ENCODE measurements around the gene MGAT5. TPM values are rescaled to one million over a fixed set of nuclear protein-coding genes. Genes with fewer than 3 reads are reported as not detected.

MGAT5 gene
- total RNA-seq, 1 donor from 2014 or later, result 98.7 TPM

GRCh38 chr2:134231301-134231964, 22.4 kb upstream of the MGAT5 start:
- peaks cover 78% of the 10 kb centered on the region for H3K4me1 ChIP-seq
- no peak for DNase-seq
- intact Hi-C loops (cut with micrococcal nuclease), result no loop called here
- H3K27ac ChIP-seq (replicated peaks), result peak overlapping the region; percentile 19
- no peaks in the 10 kb centered on the region for H3K36me3 ChIP-seq
- TF ChIP-seq CTCF (IDR thresholded peaks at IDR 0.05; ENCODE audit: borderline replicate concordance), result no peak
- peaks cover 13% of the 10 kb centered on the region for H3K9me3 ChIP-seq (replicated peaks)
- no peaks in the 10 kb centered on the region for H3K27me3 ChIP-seq (ENCODE audit: low read depth)
- no peak overlapping the region for H3K4me3 ChIP-seq

GRCh38 chr2:134231965-134232340, 21.9 kb upstream of the MGAT5 start:
- peak overlapping the region; percentile 19 for H3K27ac ChIP-seq (replicated peaks)
- no peak overlapping the region for H3K4me3 ChIP-seq
- H3K4me1 ChIP-seq, result peaks cover 73% of the 10 kb centered on the region
- intact Hi-C loops (cut with micrococcal nuclease), result no loop called here
- no peaks in the 10 kb centered on the region for H3K27me3 ChIP-seq (ENCODE audit: low read depth)
- peaks cover 13% of the 10 kb centered on the region for H3K9me3 ChIP-seq (replicated peaks)
- no peaks in the 10 kb centered on the region for H3K36me3 ChIP-seq
- no peak for DNase-seq
- TF ChIP-seq CTCF (IDR thresholded peaks at IDR 0.05; ENCODE audit: borderline replicate concordance), result no peak

- TF ChIP-seq CTCF (IDR thresholded peaks at IDR 0.05; ENCODE audit: borderline replicate concordance), result no peak
- Histone ChIP-seq H3K36me3 (no peaks in the 10 kb centered on the region), H3K4me1 (peaks cover 68% of the 10 kb centered on the region), H3K9me3 (replicated peaks) (peaks cover 13% of the 10 kb centered on the region), H3K4me3 (no peak overlapping the region), H3K27me3 (ENCODE audit: low read depth) (no peaks in the 10 kb centered on the region), H3K27ac (replicated peaks) (peak overlapping the region; percentile 19)
- intact Hi-C loops (cut with micrococcal nuclease), result no loop called here
- no peak for DNase-seq
Measured at GRCh38 chr2:134232461-134232860, 21.4 kb upstream of the MGAT5 start.

GRCh38 chr2:134232868-134233727, 20.8 kb upstream of the MGAT5 start:
- peak overlapping the region; percentile 43 for H3K27ac ChIP-seq (replicated peaks)
- intact Hi-C loops (cut with micrococcal nuclease), result no loop called here
- H3K9me3 ChIP-seq (replicated peaks), result peaks cover 8% of the 10 kb centered on the region
- peaks cover 68% of the 10 kb centered on the region for H3K4me1 ChIP-seq
- H3K27me3 ChIP-seq (ENCODE audit: low read depth), result no peaks in the 10 kb centered on the region
- no peak for TF ChIP-seq CTCF (IDR thresholded peaks at IDR 0.05; ENCODE audit: borderline replicate concordance)
- H3K4me3 ChIP-seq, result no peak overlapping the region
- no peak for DNase-seq
- no peaks in the 10 kb centered on the region for H3K36me3 ChIP-seq

- H3K4me1 ChIP-seq, result peaks cover 68% of the 10 kb centered on the region
Measured at GRCh38 chr2:134233728-134234136, 20.1 kb upstream of the MGAT5 start.

More at GRCh38 chr2:134233728-134234136, 20.1 kb upstream of the MGAT5 start:
- Histone ChIP-seq H3K27ac (replicated peaks) (peak overlapping the region; percentile 43), H3K27me3 (ENCODE audit: low read depth) (no peaks in the 10 kb centered on the region), H3K4me3 (no peak overlapping the region), H3K36me3 (no peaks in the 10 kb centered on the region), H3K9me3 (replicated peaks) (peaks cover 2% of the 10 kb centered on the region)
- intact Hi-C loops (cut with micrococcal nuclease), result no loop called here
- TF ChIP-seq CTCF (IDR thresholded peaks at IDR 0.05; ENCODE audit: borderline replicate concordance), result no peak
- no peak for DNase-seq

All from left ventricle myocardium inferior (tissue), 1 donor.